GM19397 (cell line): Measurements from ENCODE around the gene MACIR.
A peak's percentile ranks its signal among the peaks of the same experiment; 100 is the strongest.
"Not testable (repeated sequence)": the region's sequence is repeated elsewhere in the genome, so short reads cannot be mapped to it uniquely, and the experiment has no call there.

Experiments
- ATAC-seq: cut with Tn5 transposase; IDR thresholded peaks from one replicate; pipeline ENCODE4 v1.9.1; 2021; ENCODE audit warnings: mild to moderate bottlenecking, moderate library complexity; ENCODE audit not compliant: unreplicated experiment

MACIR gene

GRCh38 chr5:103258368-103258956 is at the start of gene MACIR:
Gene MACIR (plus strand): TSS chr5:103258763. CDS start chr5:103275920, 17,157 bp downstream.
- ATAC-seq, result peak; percentile 83

- ATAC-seq, result no peak
Observed at GRCh38 chr5:103209065-103209464, 49.5 kb upstream of the MACIR start.

GRCh38 chr5:103210952-103211351 is 47.6 kb upstream of the MACIR start:
- ATAC-seq, result no peak

GRCh38 chr5:103211576-103212561 is 46.7 kb upstream of the MACIR start:
- peak; percentile 65 for ATAC-seq

- ATAC-seq, result no peak
Observed at GRCh38 chr5:103216137-103216536, 42.4 kb upstream of the MACIR start.

GRCh38 chr5:103216697-103217096 is 41.9 kb upstream of the MACIR start:
- no peak for ATAC-seq

GRCh38 chr5:103217101-103217500 is 41.5 kb upstream of the MACIR start:
- no peak for ATAC-seq

GRCh38 chr5:103218164-103218563 is 40.4 kb upstream of the MACIR start:
- no peak for ATAC-seq

- not testable (repeated sequence) for ATAC-seq
Observed at GRCh38 chr5:103219074-103219473, 39.5 kb upstream of the MACIR start.

GRCh38 chr5:103223031-103223955 is 35.3 kb upstream of the MACIR start:
- ATAC-seq, result no peak

- peak; percentile 96 for ATAC-seq
Observed at GRCh38 chr5:103224118-103224893, 34.3 kb upstream of the MACIR start.

GRCh38 chr5:103224894-103225246 is 33.7 kb upstream of the MACIR start:
- no peak for ATAC-seq

GRCh38 chr5:103228061-103228460 is 30.5 kb upstream of the MACIR start:
- ATAC-seq, result no peak

- no peak for ATAC-seq
Observed at GRCh38 chr5:103228588-103228987, 30.0 kb upstream of the MACIR start.

GRCh38 chr5:103232393-103232999 is 26.1 kb upstream of the MACIR start:
- ATAC-seq, result peak; percentile 70

- no peak for ATAC-seq
Observed at GRCh38 chr5:103234239-103234975, 24.2 kb upstream of the MACIR start.

- no peak for ATAC-seq
Observed at GRCh38 chr5:103235891-103236290, 22.7 kb upstream of the MACIR start.

GRCh38 chr5:103237778-103238177 is 20.8 kb upstream of the MACIR start:
- no peak for ATAC-seq

GRCh38 chr5:103243665-103244064 is 14.9 kb upstream of the MACIR start:
- ATAC-seq, result no peak
